ENCODE measurements around the gene MAVS.

The MAVS gene

DNA sequence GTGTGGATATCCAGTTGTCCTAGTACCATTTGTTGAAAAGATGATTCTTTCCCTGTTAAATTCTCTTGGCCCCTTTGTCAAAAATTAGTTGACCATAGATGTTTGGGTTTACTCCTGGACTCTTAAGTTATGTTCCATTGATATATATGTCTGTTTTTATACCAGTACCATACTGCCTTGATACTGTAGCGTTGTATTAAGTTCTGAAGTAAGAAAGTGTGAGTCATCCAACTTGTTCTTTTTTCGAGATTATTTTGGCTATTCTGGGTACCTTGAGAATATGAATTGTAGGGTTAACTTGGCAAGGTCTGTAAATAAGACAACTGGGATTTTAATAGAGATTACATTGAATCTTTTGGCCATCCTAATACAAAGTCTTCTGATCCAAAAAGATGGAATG, 69.1 kb downstream of the MAVS start:
- DNase-seq = no peak

DNA sequence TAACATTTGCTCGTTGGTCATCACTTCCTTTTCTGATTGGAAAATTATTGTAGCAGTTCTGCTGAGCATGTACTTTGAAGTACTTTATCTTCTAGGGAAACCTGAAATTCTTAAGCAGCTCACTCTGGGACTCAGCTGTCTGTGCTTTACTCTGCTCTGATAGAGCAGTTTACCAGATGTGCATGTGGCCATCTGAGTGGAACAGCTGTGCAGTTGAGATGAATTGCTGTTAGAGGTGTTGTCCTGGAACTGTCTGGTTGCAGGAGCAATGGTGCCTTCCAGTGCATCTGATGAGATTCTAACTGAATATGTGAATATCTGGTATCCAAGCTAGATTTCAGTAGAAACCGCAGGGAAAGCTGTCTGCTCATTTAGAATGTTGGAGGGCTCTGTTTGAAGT, 69.7 kb downstream of the MAVS start:
- DNase-seq = no peak

- no peak for DNase-seq
Observed at GRCh38 chr20:3919352-3919751, 72.7 kb downstream of the MAVS start.

DNA sequence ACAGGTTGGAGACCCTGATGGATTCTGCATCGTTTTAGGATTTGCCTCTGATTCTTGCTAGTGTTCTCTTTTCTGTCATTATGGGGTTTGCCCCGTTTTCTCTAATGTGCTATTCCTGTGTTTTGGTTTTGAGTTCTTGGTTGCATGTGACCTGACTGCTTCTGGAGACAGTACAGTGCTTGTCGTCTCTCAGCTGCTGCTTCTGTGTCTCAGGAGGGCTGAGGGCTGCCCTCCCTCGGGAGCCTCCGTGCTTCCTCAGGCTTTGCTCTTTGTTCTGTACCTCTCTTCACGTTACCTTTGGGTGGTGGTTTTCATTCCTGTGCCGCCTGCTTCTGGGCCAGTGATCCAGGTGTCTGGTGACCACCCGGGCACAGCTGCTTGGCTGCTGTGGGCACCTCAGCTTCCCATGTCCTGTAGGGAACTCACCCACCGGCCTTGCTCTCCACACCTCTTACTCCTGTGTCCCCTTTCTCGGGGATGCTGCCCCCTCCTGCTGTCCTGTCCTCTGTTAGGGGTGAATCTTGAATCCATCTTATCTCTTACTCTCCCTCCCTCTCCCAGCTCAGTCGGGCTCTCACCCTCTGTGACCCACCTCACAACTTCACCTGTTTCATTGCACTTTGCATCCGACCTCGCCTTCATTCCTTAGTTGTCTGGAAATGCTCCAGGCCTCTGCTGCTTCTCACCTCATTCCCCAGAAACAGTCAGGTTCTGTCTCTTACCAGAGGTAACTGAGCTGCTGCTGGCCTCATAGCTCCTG, 75.8 kb downstream of the MAVS start:
- DNase-seq = no peak

GRCh38 chr20:3922983-3923339, 76.3 kb downstream of the MAVS start:
- no peak for DNase-seq

- DNase-seq = no peak
Observed at GRCh38 chr20:3923818-3924217, 77.2 kb downstream of the MAVS start.

GRCh38 chr20:3924304-3925112, 77.9 kb downstream of the MAVS start:
- no peak for DNase-seq

- DNase-seq = no peak
Observed at GRCh38 chr20:3925113-3925695, 78.6 kb downstream of the MAVS start.
